HCT116 (cell line): ENCODE measurements around the gene TMEM25. TPM values are rescaled to one million over a fixed set of nuclear protein-coding genes. Genes with fewer than 3 reads are reported as not detected.

ENCODE experiments used
- ATAC-seq: fragments of 200-7000 bp; cut with Tn5 transposase; 2 replicates; pipeline ENCODE4 v1.9.1; 2020; ENCODE audit warnings: mild to moderate bottlenecking, moderate library complexity
- BruUV-seq: library from RNA; stranded (reverse); fragments of 400-500 nt; replicated peaks from 2 replicates; lab custom pipeline; 2021; lab: Mats Ljungman, UMichigan
- CTCF ChIA-PET: fragments of 300-600 bp; sonication (Branson Sonifier 250); formaldehyde crosslinking; loops from one replicate; lab custom pipeline; 2021; ENCODE audit warnings: antibody characterized with exemption; lab: Charles Lee
- POLR2A ChIA-PET: fragments of 300-600, 350-600 bp; sonication (Branson Sonifier 250); formaldehyde crosslinking; loops from one replicate; lab custom pipeline; 2021; ENCODE audit warnings: antibody characterized with exemption; lab: Charles Lee
- RAD21 ChIA-PET, 2 experiments: fragments of 300-600 bp; sonication (Branson Sonifier 250); formaldehyde crosslinking; loops; one replicate each; lab custom pipeline; 2023; ENCODE audit warnings: low total read pairs in 2 of 2; ENCODE audit not compliant: uncharacterized antibody in 2 of 2, unreplicated experiment in 2 of 2, low non-redundant PET in 1 of 2; lab: Charles Lee
- DNase-seq: peaks from one replicate; pipeline ENCODE4 v3.0.0-alpha.2; 2010; ENCODE audit warnings: low read depth, low spot score
- H2AFZ ChIP-seq: fragments of 200-600 bp; shearing (Covaris generic), sonication (generic); 2 replicates; pipeline ENCODE4 v1.6.1; 2017; ENCODE audit warnings: low read depth, mixed run types, mixed read lengths, antibody characterized with exemption, low read length; ENCODE audit not compliant: poor library complexity, severe bottlenecking
- H3K27ac ChIP-seq: 2 replicates; pipeline ENCODE4 v1.5.1; 2012; ENCODE audit warnings: low read depth, low read length
- H3K27me3 ChIP-seq: fragments of 200-600 bp; sonication (generic); 2 replicates; pipeline ENCODE4 v1.6.1; 2016; ENCODE audit warnings: mixed run types, low read length, mixed read lengths; ENCODE audit not compliant: insufficient read depth
- H3K36me3 ChIP-seq, 2 experiments: fragments of 200-500 bp in 1 of 2; fragments of 200-600 bp in 1 of 2; sonication (Bioruptor generic) in 1 of 2; sonication (generic) in 1 of 2; 2 replicates each; pipeline versions ENCODE4 v1.5.1 to v1.6.1; 2014 to 2016; ENCODE audit warnings: low read length in 2 of 2, inconsistent platforms in 1 of 2, mixed read lengths in 1 of 2, mixed run types in 1 of 2; ENCODE audit not compliant: insufficient read depth in 2 of 2, control insufficient read depth in 1 of 2
- H3K4me1 ChIP-seq, 2 experiments: fragments of 200-600 bp in 1 of 2; sonication (generic) in 1 of 2; 2 replicates each; pipeline versions ENCODE4 v1.5.1 to v1.6.1; 2012 to 2017; ENCODE audit warnings: low read length in 2 of 2, inconsistent platforms in 1 of 2, mild to moderate bottlenecking in 1 of 2, mixed read lengths in 1 of 2, mixed run types in 1 of 2, moderate library complexity in 1 of 2; ENCODE audit not compliant: insufficient read depth in 2 of 2, control insufficient read depth in 1 of 2
- H3K4me2 ChIP-seq: fragments of 200-600 bp; sonication (generic); 2 replicates; pipeline ENCODE4 v1.6.1; 2017; ENCODE audit warnings: mixed run types, low read length, mixed read lengths
- H3K4me3 ChIP-seq, 2 experiments: fragments of 200-600 bp in 1 of 2; sonication (generic) in 1 of 2; replicated peaks in 1 of 2; 2 replicates each; pipeline ENCODE4 v1.5.1; 2011 to 2016; ENCODE audit warnings: low read length in 2 of 2, control low read depth in 1 of 2, low read depth in 1 of 2, mild to moderate bottlenecking in 1 of 2, mixed read lengths in 1 of 2, mixed run types in 1 of 2
- H3K79me2 ChIP-seq: fragments of 200-600 bp; sonication (generic); 2 replicates; pipeline ENCODE4 v1.6.1; 2017; ENCODE audit warnings: mild to moderate bottlenecking, mixed run types, low read length, moderate library complexity, mixed read lengths; ENCODE audit not compliant: insufficient read depth
- H3K9ac ChIP-seq: fragments of 200-600 bp; sonication (generic); 2 replicates; pipeline ENCODE4 v1.6.1; 2016; ENCODE audit warnings: low read length, mixed read lengths
- H3K9me2 ChIP-seq: fragments of 200-600 bp; sonication (generic), shearing (Covaris generic); 2 replicates; pipeline ENCODE4 v1.6.1; 2017; ENCODE audit warnings: mixed run types, mild to moderate bottlenecking, moderate library complexity; ENCODE audit not compliant: insufficient read depth
- H3K9me3 ChIP-seq, 2 experiments: fragments of 200-500 bp in 1 of 2; fragments of 200-600 bp in 1 of 2; sonication (Bioruptor generic) in 1 of 2; sonication (generic) in 1 of 2; 2 replicates each; pipeline ENCODE4 v1.6.1; 2014 to 2017; ENCODE audit warnings: low read length in 2 of 2, mixed read lengths in 2 of 2, inconsistent platforms in 1 of 2, low read depth in 1 of 2, mild to moderate bottlenecking in 1 of 2, mixed run types in 1 of 2, moderate library complexity in 1 of 2; ENCODE audit not compliant: control insufficient read depth in 1 of 2, insufficient read depth in 1 of 2
- H4K20me1 ChIP-seq: fragments of 200-600 bp; sonication (generic), shearing (Covaris generic); 2 replicates; pipeline ENCODE4 v1.6.1; 2017; ENCODE audit warnings: mixed run types, mild to moderate bottlenecking, moderate library complexity; ENCODE audit not compliant: insufficient read depth
- CEBPB ChIP-seq: IDR thresholded peaks from 2 replicates; pipeline ENCODE4 v1.6.1; 2012; ENCODE audit warnings: low read depth
- EGR1 ChIP-seq: IDR thresholded peaks from 2 replicates; pipeline ENCODE4 v1.6.1; 2012; ENCODE audit warnings: low read depth
- EZH2 ChIP-seq: fragments of 200-600 bp; sonication (generic); IDR thresholded peaks from 2 replicates; pipeline ENCODE4 v1.6.1; 2017; ENCODE audit warnings: antibody characterized with exemption, mixed run types
- JUND ChIP-seq: IDR thresholded peaks from 2 replicates; pipeline ENCODE4 v1.6.1; 2012
- POLR2A ChIP-seq: IDR thresholded peaks from 2 replicates; pipeline ENCODE4 v1.7.0; 2011; ENCODE audit warnings: borderline replicate concordance; ENCODE audit not compliant: insufficient read depth, insufficient read length; ENCODE audit errors: extremely low read depth
- SIN3A ChIP-seq: IDR thresholded peaks from 2 replicates; pipeline ENCODE4 v1.6.1; 2012; ENCODE audit warnings: low read depth
- SP1 ChIP-seq: IDR thresholded peaks from 2 replicates; pipeline ENCODE4 v1.6.1; 2012; ENCODE audit warnings: low read depth
- SRF ChIP-seq: IDR thresholded peaks from 2 replicates; pipeline ENCODE4 v1.6.1; 2012; ENCODE audit warnings: low read depth
- ZFX ChIP-seq: fragments of 450-650 bp; IDR thresholded peaks from 2 replicates; pipeline ENCODE4 v1.6.1; 2017
- intact Hi-C: fragments of 100-400 bp; cut with micrococcal nuclease; formaldehyde crosslinking; loops from 2 replicates; pipeline ENCODE4 v1.10.0; 2022
- total RNA-seq: library from RNA; stranded (reverse); gene quantifications from one replicate; pipeline ENCODE4 v1.2.1, GENCODE V29; 2021; ENCODE audit not compliant: unreplicated experiment
- TF ChIP-seq, protein P1 (sequence below): IDR thresholded peaks from 2 replicates; pipeline ENCODE4 v1.6.1; 2011; ENCODE audit warnings: mild to moderate bottlenecking, low read length, moderate library complexity; ENCODE audit not compliant: insufficient replicate concordance; ENCODE audit errors: extremely low read depth
- TF ChIP-seq, protein P2 (sequence below): IDR thresholded peaks from 2 replicates; pipeline ENCODE4 v1.6.1; 2012
- TF ChIP-seq, protein P3 (sequence below): IDR thresholded peaks from 2 replicates; pipeline ENCODE4 v1.6.1; 2012
- TF ChIP-seq, protein P4 (sequence below), 3 experiments: fragments of 200-600 bp in 1 of 3; sonication (generic) in 1 of 3; IDR thresholded peaks in 2 of 3; conservative IDR thresholded peaks in 1 of 3; 2 replicates each; pipeline ENCODE4 v1.5.1; 2012 to 2017; ENCODE audit warnings: low read depth in 2 of 3, low read length in 2 of 3, antibody characterized with exemption in 1 of 3, borderline replicate concordance in 1 of 3, control low read depth in 1 of 3, mild to moderate bottlenecking in 1 of 3, mixed read lengths in 1 of 3, mixed run types in 1 of 3, moderate library complexity in 1 of 3; ENCODE audit not compliant: insufficient read depth in 1 of 3

TMEM25 gene
- total RNA-seq, 1 experiment from 2014 or later: 27.0 TPM

DNA sequence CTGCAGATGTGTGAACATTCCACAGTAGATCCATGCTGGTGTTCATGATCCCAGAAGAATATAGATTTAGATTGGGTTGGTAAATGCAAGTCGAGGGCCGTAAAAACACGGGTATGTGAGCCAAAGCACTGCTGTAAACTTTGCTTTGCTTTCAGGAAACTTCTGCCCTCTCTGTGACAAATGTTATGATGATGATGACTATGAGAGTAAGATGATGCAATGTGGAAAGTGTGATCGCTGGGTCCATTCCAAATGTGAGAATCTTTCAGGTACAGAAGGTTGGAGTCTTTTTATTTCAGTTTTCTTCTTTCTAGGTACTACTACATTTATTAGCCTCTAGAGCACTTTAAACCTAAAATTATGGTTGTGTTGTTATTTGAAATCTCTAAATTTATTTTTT is 40.0 kb upstream of the TMEM25 start:
- TF ChIP-seq, protein P1, sequence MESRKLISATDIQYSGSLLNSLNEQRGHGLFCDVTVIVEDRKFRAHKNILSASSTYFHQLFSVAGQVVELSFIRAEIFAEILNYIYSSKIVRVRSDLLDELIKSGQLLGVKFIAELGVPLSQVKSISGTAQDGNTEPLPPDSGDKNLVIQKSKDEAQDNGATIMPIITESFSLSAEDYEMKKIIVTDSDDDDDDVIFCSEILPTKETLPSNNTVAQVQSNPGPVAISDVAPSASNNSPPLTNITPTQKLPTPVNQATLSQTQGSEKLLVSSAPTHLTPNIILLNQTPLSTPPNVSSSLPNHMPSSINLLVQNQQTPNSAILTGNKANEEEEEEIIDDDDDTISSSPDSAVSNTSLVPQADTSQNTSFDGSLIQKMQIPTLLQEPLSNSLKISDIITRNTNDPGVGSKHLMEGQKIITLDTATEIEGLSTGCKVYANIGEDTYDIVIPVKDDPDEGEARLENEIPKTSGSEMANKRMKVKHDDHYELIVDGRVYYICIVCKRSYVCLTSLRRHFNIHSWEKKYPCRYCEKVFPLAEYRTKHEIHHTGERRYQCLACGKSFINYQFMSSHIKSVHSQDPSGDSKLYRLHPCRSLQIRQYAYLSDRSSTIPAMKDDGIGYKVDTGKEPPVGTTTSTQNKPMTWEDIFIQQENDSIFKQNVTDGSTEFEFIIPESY: no peak
- TF ChIP-seq SIN3A (no peak), ZFX (no peak), SRF (no peak), SP1 (no peak), POLR2A (no peak), EZH2 (no peak), JUND (no peak), EGR1 (no peak), CEBPB (no peak)
- TF ChIP-seq, protein P2, sequence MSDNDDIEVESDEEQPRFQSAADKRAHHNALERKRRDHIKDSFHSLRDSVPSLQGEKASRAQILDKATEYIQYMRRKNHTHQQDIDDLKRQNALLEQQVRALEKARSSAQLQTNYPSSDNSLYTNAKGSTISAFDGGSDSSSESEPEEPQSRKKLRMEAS: no peak
- TF ChIP-seq, protein P3, sequence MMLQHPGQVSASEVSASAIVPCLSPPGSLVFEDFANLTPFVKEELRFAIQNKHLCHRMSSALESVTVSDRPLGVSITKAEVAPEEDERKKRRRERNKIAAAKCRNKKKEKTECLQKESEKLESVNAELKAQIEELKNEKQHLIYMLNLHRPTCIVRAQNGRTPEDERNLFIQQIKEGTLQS: no peak
- TF ChIP-seq, protein P4, sequence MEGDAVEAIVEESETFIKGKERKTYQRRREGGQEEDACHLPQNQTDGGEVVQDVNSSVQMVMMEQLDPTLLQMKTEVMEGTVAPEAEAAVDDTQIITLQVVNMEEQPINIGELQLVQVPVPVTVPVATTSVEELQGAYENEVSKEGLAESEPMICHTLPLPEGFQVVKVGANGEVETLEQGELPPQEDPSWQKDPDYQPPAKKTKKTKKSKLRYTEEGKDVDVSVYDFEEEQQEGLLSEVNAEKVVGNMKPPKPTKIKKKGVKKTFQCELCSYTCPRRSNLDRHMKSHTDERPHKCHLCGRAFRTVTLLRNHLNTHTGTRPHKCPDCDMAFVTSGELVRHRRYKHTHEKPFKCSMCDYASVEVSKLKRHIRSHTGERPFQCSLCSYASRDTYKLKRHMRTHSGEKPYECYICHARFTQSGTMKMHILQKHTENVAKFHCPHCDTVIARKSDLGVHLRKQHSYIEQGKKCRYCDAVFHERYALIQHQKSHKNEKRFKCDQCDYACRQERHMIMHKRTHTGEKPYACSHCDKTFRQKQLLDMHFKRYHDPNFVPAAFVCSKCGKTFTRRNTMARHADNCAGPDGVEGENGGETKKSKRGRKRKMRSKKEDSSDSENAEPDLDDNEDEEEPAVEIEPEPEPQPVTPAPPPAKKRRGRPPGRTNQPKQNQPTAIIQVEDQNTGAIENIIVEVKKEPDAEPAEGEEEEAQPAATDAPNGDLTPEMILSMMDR (IDR thresholded peaks at IDR 0.05 in 2 of 3, conservative IDR thresholded peaks at IDR 0.05 in 1 of 3; ENCODE audit: borderline replicate concordance in 1 of 3, insufficient read depth in 1 of 3, low read depth in 2 of 3, low read length in 2 of 3): no peak
- no peak overlapping the region for H3K4me3 ChIP-seq
- H3K9me2 ChIP-seq: no peaks in the 10 kb centered on the region
- ATAC-seq (no peak), DNase-seq (no peak)
- H3K27ac ChIP-seq: no peak overlapping the region
- H3K79me2 ChIP-seq: no peaks in the 10 kb centered on the region
- ChIA-PET POLR2A (no interaction called here), CTCF (interaction anchor here (1.8 kb wide), 1 partner anchor 293 kb away, joined by 4 read pairs; no protein-coding TSS in a partner anchor), RAD21 (no interaction called here)
- BruUV-seq: no TSS peak
- H3K4me2 ChIP-seq: no peak overlapping the region
- H2AFZ ChIP-seq: no peak overlapping the region
- no peaks in the 10 kb centered on the region for H3K27me3 ChIP-seq
- no peak overlapping the region for H3K9ac ChIP-seq
- no peaks in the 10 kb centered on the region for H4K20me1 ChIP-seq
- H3K36me3 ChIP-seq: peaks cover 49 to 57% of the 10 kb centered on the region in 2 experiments
- H3K4me1 ChIP-seq: no peaks in the 10 kb centered on the region
- no peaks in the 10 kb centered on the region for H3K9me3 ChIP-seq
- intact Hi-C loops: no loop called here
